Ascending aorta (tissue), 2 donors: Measurements from ENCODE around the gene HACD2. TPM values are rescaled to one million over a fixed set of nuclear protein-coding genes. Genes with fewer than 3 reads are reported as not detected.

ENCODE experiments used
- DNase-seq, 2 donors: peaks; one replicate each; pipeline ENCODE4 v3.0.0-alpha.2; 2019; ENCODE audit warnings: low spot score in 2 of 2
- H3K27ac ChIP-seq, 2 donors: fragments of 200-600 bp; sonication (generic); one replicate each; pipeline ENCODE4 v1.5.1; 2016 to 2017; ENCODE audit warnings: mild to moderate bottlenecking in 1 of 2
- H3K27me3 ChIP-seq: fragments of 200-600 bp; sonication (generic); one replicate; pipeline ENCODE4 v1.5.1; 2017
- H3K36me3 ChIP-seq, 2 donors: fragments of 200-600 bp; sonication (generic); one replicate each; pipeline ENCODE4 v1.5.1; 2016
- H3K4me1 ChIP-seq, 2 donors: fragments of 200-600 bp; sonication (generic); one replicate each; pipeline ENCODE4 v1.5.1; 2016 to 2017; ENCODE audit warnings: mild to moderate bottlenecking in 1 of 2
- H3K4me3 ChIP-seq, 2 donors: fragments of 200-600 bp; sonication (generic); one replicate each; pipeline ENCODE4 v1.5.1; 2016 to 2017; ENCODE audit warnings: mild to moderate bottlenecking in 1 of 2
- H3K9me3 ChIP-seq, 2 donors: fragments of 200-600 bp; sonication (generic); one replicate each; pipeline ENCODE4 v1.5.1; 2016
- intact Hi-C: fragments of 100-400 bp; cut with DNase I; formaldehyde crosslinking; loops from one replicate; pipeline ENCODE4 v1.15.1; 2023
- total RNA-seq: library from RNA; depleted of rRNA; stranded (reverse); fragments of >200 nt; gene quantifications from one replicate; pipeline ENCODE4 v1.1.0, GENCODE V29; 2016
- TF ChIP-seq, protein P1 (sequence below), 3 experiments: fragments of 200-600 bp in 2 of 3; fragments of 450-650 bp in 1 of 3; sonication (generic) in 2 of 3; IDR thresholded peaks; one replicate each; pipeline ENCODE4 v1.5.1; 2016 to 2019; ENCODE audit warnings: antibody characterized with exemption in 3 of 3, mild to moderate bottlenecking in 1 of 3, moderate library complexity in 1 of 3

Gene HACD2
- total RNA-seq, 1 donor from 2014 or later: 10.2 TPM

DNA sequence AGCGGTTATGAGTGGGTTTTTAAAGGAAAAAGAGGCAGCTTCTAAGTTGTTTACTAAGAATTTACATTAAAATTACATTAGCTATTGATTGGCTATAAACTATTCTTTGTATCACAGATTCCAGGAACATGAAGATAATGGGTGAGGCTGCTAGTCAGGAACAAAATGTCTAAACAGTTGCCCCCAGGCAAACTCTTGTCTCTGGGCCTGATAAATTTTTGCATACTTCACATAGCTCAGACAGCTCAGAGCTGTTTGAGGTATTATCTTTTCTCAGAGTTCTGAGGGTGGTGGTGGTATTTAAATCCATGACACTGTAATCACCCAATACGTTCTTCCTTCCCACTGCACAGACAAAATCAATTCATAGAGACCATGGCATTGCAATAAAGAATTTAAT, 2.1 kb upstream of the HACD2 start:
- TF ChIP-seq, protein P1, sequence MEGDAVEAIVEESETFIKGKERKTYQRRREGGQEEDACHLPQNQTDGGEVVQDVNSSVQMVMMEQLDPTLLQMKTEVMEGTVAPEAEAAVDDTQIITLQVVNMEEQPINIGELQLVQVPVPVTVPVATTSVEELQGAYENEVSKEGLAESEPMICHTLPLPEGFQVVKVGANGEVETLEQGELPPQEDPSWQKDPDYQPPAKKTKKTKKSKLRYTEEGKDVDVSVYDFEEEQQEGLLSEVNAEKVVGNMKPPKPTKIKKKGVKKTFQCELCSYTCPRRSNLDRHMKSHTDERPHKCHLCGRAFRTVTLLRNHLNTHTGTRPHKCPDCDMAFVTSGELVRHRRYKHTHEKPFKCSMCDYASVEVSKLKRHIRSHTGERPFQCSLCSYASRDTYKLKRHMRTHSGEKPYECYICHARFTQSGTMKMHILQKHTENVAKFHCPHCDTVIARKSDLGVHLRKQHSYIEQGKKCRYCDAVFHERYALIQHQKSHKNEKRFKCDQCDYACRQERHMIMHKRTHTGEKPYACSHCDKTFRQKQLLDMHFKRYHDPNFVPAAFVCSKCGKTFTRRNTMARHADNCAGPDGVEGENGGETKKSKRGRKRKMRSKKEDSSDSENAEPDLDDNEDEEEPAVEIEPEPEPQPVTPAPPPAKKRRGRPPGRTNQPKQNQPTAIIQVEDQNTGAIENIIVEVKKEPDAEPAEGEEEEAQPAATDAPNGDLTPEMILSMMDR (IDR thresholded peaks at IDR 0.05): no peak
- Histone ChIP-seq H3K27ac (no peak overlapping the region), H3K27me3 (no peaks in the 10 kb centered on the region), H3K36me3 (peaks cover 0 to 3% of the 10 kb centered on the region in 2 donors), H3K4me1 (peaks cover 4 to 14% of the 10 kb centered on the region in 2 donors), H3K9me3 (no peaks in the 10 kb centered on the region), H3K4me3 (no peak overlapping the region)
- no peak for DNase-seq
- intact Hi-C loops: loop anchor here (5.0 kb wide), 1 partner anchor 40 kb away; no protein-coding TSS in a partner anchor

GRCh38 chr3:123586131-123586530, 1.3 kb upstream of the HACD2 start:
- no peak for DNase-seq
- Histone ChIP-seq H3K27me3 (no peaks in the 10 kb centered on the region), H3K27ac (peak overlapping the region in 1 of 2 donors; percentile 83), H3K4me1 (peaks cover 4 to 14% of the 10 kb centered on the region in 2 donors), H3K4me3 (peak overlapping the region; percentile 87 to 92), H3K36me3 (peaks cover 0 to 3% of the 10 kb centered on the region in 2 donors), H3K9me3 (no peaks in the 10 kb centered on the region)
- TF ChIP-seq, protein P1 (IDR thresholded peaks at IDR 0.05): no peak
- intact Hi-C loops: loop anchor here (5.0 kb wide), 1 partner anchor 41 kb away; no protein-coding TSS in a partner anchor

DNA sequence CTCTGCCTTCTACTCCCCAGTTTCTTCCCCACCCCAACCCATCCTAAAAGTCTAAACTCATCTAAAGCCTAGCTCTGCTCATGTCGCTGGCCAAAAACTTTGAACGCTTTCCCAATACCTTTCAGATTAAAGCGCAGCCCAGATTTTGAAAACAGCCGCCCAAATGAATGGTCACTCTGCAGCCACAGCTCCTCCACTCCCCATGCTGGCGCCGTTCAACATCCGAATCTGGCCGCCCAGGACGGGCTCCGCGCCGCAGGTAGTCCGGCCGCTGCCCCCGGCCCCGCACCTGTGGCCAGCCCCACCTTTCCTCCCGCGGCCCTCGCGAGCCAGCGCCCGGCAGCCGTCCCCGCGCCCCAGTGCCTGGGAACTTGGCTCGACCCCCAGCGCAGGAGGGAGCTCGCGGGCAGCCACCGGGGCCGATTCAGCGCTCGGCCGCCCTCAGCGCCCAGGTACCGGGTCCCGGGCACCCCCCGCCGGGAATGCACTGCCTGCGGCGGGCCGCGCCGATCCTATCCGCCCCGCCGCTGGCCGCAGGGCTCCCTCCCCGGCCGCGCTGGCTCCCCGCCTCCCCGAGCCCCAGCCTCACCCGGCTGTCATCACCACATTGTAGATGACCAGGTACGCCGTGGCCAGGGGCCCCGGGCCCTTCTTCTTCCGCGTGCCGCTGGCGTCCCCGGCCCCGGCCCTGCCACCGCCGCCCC, 417 bp downstream of the HACD2 start:
- intact Hi-C loops: no loop called here
- DNase-seq: no peak
- Histone ChIP-seq H3K27me3 (no peaks in the 10 kb centered on the region), H3K9me3 (no peaks in the 10 kb centered on the region), H3K27ac (peak overlapping the region; percentile 83 to 86), H3K4me1 (peaks cover 4 to 14% of the 10 kb centered on the region in 2 donors), H3K36me3 (peaks cover 0 to under 1% of the 10 kb centered on the region in 2 donors), H3K4me3 (peak overlapping the region; percentile 87 to 92)
- TF ChIP-seq, protein P1 (IDR thresholded peaks at IDR 0.05): peak in 2 of 3 experiments; percentile 29 to 39

- TF ChIP-seq, protein P1 (IDR thresholded peaks at IDR 0.05): no peak
- Histone ChIP-seq H3K4me1 (peaks cover 4 to 14% of the 10 kb centered on the region in 2 donors), H3K27me3 (no peaks in the 10 kb centered on the region), H3K4me3 (peak overlapping the region; percentile 87 to 92), H3K36me3 (peaks cover 0 to 3% of the 10 kb centered on the region in 2 donors), H3K9me3 (no peaks in the 10 kb centered on the region), H3K27ac (no peak overlapping the region)
- intact Hi-C loops: no loop called here
- DNase-seq: no peak
These were observed 1.3 kb downstream of the HACD2 start for GRCh38 chr3:123583561-123583960.

DNA sequence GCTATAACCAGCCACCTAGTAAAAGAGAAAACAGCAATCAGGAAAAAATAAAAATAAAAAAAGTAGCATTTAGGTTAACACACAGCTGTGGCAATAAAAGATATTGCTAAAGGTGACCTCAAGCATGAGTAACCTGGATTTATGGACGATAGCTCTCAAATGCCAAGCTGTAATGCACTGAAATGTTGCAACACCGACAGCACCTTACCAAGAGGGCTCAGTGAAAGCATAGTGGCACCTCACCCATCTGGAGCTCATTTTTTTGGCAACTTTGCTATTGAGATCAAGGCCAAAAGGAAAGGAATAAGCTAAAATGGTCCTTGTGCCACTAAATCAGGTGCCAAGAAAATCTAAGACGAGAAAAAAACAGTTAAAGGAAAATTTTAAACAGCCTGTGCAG, 2.5 kb downstream of the HACD2 start:
- Histone ChIP-seq H3K27me3 (no peaks in the 10 kb centered on the region), H3K27ac (no peak overlapping the region), H3K4me1 (peaks cover 4 to 14% of the 10 kb centered on the region in 2 donors), H3K4me3 (no peak overlapping the region), H3K36me3 (peaks cover 0 to 3% of the 10 kb centered on the region in 2 donors), H3K9me3 (no peaks in the 10 kb centered on the region)
- no peak for DNase-seq
- TF ChIP-seq, protein P1 (IDR thresholded peaks at IDR 0.05): no peak
- intact Hi-C loops: no loop called here
